HG02571 (cell line): Measurements from ENCODE around the gene SART3.

ENCODE experiments used
- ATAC-seq: cut with Tn5 transposase; IDR thresholded peaks from one replicate; pipeline ENCODE4 v1.9.1; 2021; ENCODE audit warnings: mild to moderate bottlenecking, moderate library complexity; ENCODE audit not compliant: unreplicated experiment

SART3 gene

GRCh38 chr12:108530161-108530560, 30.8 kb downstream of the SART3 start:
- ATAC-seq: no peak

- no peak for ATAC-seq
Measured at GRCh38 chr12:108527166-108527496, 33.8 kb downstream of the SART3 start.

- ATAC-seq: no peak
Measured at GRCh38 chr12:108526482-108527165, 34.3 kb downstream of the SART3 start.

- ATAC-seq: no peak
Measured at GRCh38 chr12:108525681-108526080, 35.3 kb downstream of the SART3 start.

- no peak for ATAC-seq
Measured at GRCh38 chr12:108523365-108523764, 37.6 kb downstream of the SART3 start.

- ATAC-seq: no peak
Measured at GRCh38 chr12:108519558-108519957, 41.4 kb downstream of the SART3 start.

GRCh38 chr12:108518716-108519496, 42.1 kb downstream of the SART3 start:
- ATAC-seq: no peak

GRCh38 chr12:108518101-108518715, 42.8 kb downstream of the SART3 start:
- no peak for ATAC-seq

GRCh38 chr12:108517288-108518100, 43.5 kb downstream of the SART3 start:
- ATAC-seq: no peak

GRCh38 chr12:108516511-108517275, 44.3 kb downstream of the SART3 start:
- no peak for ATAC-seq

GRCh38 chr12:108515916-108516315, 45.1 kb downstream of the SART3 start:
- ATAC-seq: no peak

- peak; percentile 81 for ATAC-seq
Measured at GRCh38 chr12:108514973-108515814, 45.8 kb downstream of the SART3 start, which contains the start of gene FICD. Gene FICD (plus strand): TSS chr12:108515277. CDS start chr12:108516973, 1,696 bp downstream.

- ATAC-seq: no peak
Measured at GRCh38 chr12:108514468-108514972, 46.5 kb downstream of the SART3 start.

- ATAC-seq: no peak
Measured at GRCh38 chr12:108511633-108512540, 49.1 kb downstream of the SART3 start.

GRCh38 chr12:108510836-108511235, 50.1 kb downstream of the SART3 start:
- no peak for ATAC-seq

GRCh38 chr12:108509806-108510205, 51.2 kb downstream of the SART3 start:
- no peak for ATAC-seq

- no peak for ATAC-seq
Measured at GRCh38 chr12:108507971-108508642, 52.9 kb downstream of the SART3 start.

- ATAC-seq: no peak
Measured at GRCh38 chr12:108505129-108505528, 55.8 kb downstream of the SART3 start.
